Transverse colon (tissue), 4 donors: Measurements from ENCODE around the gene VMP1.

ENCODE experiments used
- CTCF ChIP-seq, 5 experiments: fragments of 200-600 bp in 3 of 5; fragments of 450-650 bp in 2 of 5; sonication (generic) in 3 of 5; IDR thresholded peaks; 1 replicate in 2 of 5; 2 replicates in 3 of 5; pipeline ENCODE4 v1.5.1; 2016 to 2017; ENCODE audit warnings: antibody characterized with exemption in 5 of 5, inconsistent platforms in 3 of 5, mild to moderate bottlenecking in 2 of 5, moderate library complexity in 1 of 5
- EP300 ChIP-seq: sonication (generic); formaldehyde crosslinking; IDR thresholded peaks from one replicate; pipeline ENCODE4 v1.6.1; 2017; ENCODE audit warnings: antibody characterized with exemption, low read depth
- POLR2A ChIP-seq: fragments of 450-650 bp; IDR thresholded peaks from one replicate; pipeline ENCODE4 v1.6.1; 2016; ENCODE audit warnings: antibody characterized with exemption, mild to moderate bottlenecking, moderate library complexity
- POLR2AphosphoS5 ChIP-seq, 3 donors: sonication (generic); formaldehyde crosslinking; IDR thresholded peaks; one replicate each; pipeline ENCODE4 v1.6.1; 2016; ENCODE audit warnings: antibody characterized with exemption in 3 of 3

GRCh38 chr17:59878624-59879023, 171.2 kb downstream of the VMP1 start:
- TF ChIP-seq CTCF (IDR thresholded peaks at IDR 0.05): no peak
- TF ChIP-seq POLR2A: no peak
- no peak for TF ChIP-seq EP300
- no peak for TF ChIP-seq POLR2AphosphoS5 (IDR thresholded peaks at IDR 0.05)
